SK-N-SH (cell line): ENCODE results near the gene NOXA1.

Source experiments
- CHD2 ChIP-seq: fragments of 150-350 bp; IDR thresholded peaks from 2 replicates; pipeline ENCODE4 v1.6.1; 2018; ENCODE audit warnings: low read length; ENCODE audit not compliant: partially characterized antibody
- RAD21 ChIP-seq: IDR thresholded peaks from 2 replicates; pipeline ENCODE4 v1.6.1; 2012; ENCODE audit warnings: mild to moderate bottlenecking, low read length

GRCh38 chr9:137392232-137393007, 30.8 kb upstream of the NOXA1 start:
- TF ChIP-seq CHD2 = no peak
- TF ChIP-seq RAD21 = no peak
